Measurements from ENCODE around the gene METTL21C.

Gene METTL21C

GRCh38 chr13:102701331-102701730 is 6.5 kb upstream of the METTL21C start:
- Histone ChIP-seq H3K27me3 (ENCODE audit: insufficient read depth, low read depth, severe bottlenecking) (no peaks in the 10 kb centered on the region), H3K27ac (no peak overlapping the region), H3K4me3 (ENCODE audit: low read depth, low read length) (no peak overlapping the region), H3K36me3 (no peaks in the 10 kb centered on the region), H3K9me3 (ENCODE audit: severe bottlenecking) (peaks cover 5% of the 10 kb centered on the region)
- TF ChIP-seq, protein P1, sequence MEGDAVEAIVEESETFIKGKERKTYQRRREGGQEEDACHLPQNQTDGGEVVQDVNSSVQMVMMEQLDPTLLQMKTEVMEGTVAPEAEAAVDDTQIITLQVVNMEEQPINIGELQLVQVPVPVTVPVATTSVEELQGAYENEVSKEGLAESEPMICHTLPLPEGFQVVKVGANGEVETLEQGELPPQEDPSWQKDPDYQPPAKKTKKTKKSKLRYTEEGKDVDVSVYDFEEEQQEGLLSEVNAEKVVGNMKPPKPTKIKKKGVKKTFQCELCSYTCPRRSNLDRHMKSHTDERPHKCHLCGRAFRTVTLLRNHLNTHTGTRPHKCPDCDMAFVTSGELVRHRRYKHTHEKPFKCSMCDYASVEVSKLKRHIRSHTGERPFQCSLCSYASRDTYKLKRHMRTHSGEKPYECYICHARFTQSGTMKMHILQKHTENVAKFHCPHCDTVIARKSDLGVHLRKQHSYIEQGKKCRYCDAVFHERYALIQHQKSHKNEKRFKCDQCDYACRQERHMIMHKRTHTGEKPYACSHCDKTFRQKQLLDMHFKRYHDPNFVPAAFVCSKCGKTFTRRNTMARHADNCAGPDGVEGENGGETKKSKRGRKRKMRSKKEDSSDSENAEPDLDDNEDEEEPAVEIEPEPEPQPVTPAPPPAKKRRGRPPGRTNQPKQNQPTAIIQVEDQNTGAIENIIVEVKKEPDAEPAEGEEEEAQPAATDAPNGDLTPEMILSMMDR (IDR thresholded peaks at IDR 0.05; ENCODE audit: low read depth, low read length): no peak
- DNase-seq: no peak

DNA sequence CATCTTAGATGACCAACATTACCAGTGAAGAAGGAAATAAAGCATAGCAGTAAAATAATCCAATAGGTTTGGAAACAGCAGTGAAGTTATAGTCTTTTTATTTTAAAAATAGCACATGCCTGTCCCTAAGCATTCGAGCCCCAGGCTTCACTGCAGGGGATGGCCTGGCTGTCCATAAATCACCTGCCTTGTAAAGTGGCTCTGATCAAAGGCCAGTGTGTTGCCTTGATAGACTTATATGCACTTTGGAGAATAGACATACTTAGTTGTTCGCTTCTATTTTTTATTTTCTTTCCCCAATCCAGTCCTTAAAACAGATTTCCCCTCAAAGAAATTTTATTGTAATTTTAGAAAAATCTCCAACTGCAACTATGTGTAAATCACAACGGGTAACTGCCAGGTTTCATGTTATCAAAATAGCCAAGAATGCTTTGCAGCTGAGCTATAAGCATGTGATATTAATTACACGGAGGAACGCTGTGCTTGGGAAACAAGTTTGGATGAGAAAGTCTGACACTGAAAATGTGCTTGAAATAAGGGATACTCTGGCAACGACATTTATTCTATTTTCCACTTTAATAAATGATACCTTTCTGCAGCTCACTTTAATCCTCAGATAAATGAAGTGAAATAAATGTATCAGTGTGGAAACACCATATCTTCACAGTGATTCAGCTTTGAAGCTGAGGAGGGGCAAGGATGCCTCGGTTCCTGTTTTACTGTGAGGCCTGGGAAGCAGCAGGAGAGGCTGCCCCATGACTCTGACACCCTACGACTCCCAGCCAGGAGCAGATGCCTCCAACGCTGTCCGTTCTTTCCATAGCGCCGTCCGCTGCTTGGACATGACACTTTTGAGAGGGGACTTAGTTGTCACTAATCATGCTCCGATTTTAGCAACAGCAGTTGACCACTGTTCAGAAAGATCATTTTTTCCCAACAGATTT is 5.5 kb upstream of the METTL21C start:
- DNase-seq: no peak
- TF ChIP-seq, protein P1 (IDR thresholded peaks at IDR 0.05; ENCODE audit: low read depth, low read length): no peak
- peaks cover 5% of the 10 kb centered on the region for H3K9me3 ChIP-seq (ENCODE audit: severe bottlenecking)
- no peaks in the 10 kb centered on the region for H3K36me3 ChIP-seq
- no peaks in the 10 kb centered on the region for H3K27me3 ChIP-seq (ENCODE audit: insufficient read depth, low read depth, severe bottlenecking)
- no peak overlapping the region for H3K27ac ChIP-seq
- no peak overlapping the region for H3K4me3 ChIP-seq (ENCODE audit: low read depth, low read length)

DNA sequence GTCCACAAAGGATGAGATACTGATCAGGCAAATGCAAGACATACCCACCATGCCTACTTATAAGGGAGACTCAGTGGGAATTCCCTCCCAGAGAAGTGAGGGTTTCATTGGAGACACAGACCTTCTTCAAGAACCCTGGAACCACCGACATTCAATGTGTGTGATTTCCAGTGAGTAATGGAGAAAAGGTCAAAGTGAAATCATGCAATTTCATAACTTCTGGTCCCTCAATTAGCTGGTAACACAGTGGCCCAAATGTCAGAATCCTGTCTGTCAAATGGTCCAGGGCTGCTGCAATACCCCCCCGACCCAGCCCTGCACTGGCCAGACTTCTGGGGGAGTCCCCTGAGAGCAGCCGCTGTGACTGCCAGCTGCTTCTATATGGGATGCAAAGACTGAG is 4.7 kb upstream of the METTL21C start:
- Histone ChIP-seq H3K4me3 (ENCODE audit: low read depth, low read length) (no peak overlapping the region), H3K27me3 (ENCODE audit: insufficient read depth, low read depth, severe bottlenecking) (no peaks in the 10 kb centered on the region), H3K36me3 (no peaks in the 10 kb centered on the region), H3K27ac (no peak overlapping the region), H3K9me3 (ENCODE audit: severe bottlenecking) (peaks cover 7% of the 10 kb centered on the region)
- DNase-seq: no peak
- TF ChIP-seq, protein P1 (IDR thresholded peaks at IDR 0.05; ENCODE audit: low read depth, low read length): no peak

GRCh38 chr13:102698649-102698980 is 3.8 kb upstream of the METTL21C start:
- DNase-seq: no peak
- peaks cover 7% of the 10 kb centered on the region for H3K9me3 ChIP-seq (ENCODE audit: severe bottlenecking)
- no peaks in the 10 kb centered on the region for H3K36me3 ChIP-seq
- H3K4me3 ChIP-seq (ENCODE audit: low read depth, low read length): no peak overlapping the region
- no peaks in the 10 kb centered on the region for H3K27me3 ChIP-seq (ENCODE audit: insufficient read depth, low read depth, severe bottlenecking)
- no peak overlapping the region for H3K27ac ChIP-seq
- TF ChIP-seq, protein P1 (IDR thresholded peaks at IDR 0.05; ENCODE audit: low read depth, low read length): no peak

DNA sequence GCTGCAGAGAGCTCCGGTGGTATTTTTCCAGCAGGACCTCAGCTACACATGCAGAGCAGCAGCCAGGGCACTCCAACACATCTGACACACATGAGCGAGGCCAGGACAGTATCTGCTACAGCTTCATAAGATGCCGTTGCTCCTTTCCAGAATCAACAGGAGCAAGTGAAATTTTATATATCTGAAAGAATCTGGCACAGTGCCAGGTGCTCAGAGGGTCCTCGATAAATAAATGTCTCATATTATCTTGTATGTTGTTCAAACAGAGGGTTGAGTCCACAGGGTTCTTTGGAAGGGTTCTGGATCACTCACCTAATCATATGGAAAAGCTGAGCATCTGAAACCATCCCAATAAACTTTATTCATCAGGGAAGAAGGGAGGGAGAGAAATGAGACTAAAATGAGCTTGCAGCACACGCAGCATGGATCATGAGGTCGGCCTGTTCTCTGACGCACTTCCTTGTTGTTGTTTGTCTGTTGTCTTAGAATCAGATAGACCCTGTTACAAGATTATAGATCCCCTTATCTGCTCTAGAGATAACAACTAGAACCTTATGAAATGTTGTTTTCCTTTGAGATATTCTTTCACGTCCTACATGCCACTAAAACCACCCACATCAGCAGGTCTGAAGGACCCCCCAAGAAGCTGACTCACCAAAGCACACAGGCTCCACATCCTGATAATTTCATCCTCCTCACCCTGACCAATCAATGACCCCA is 3.2 kb upstream of the METTL21C start:
- no peaks in the 10 kb centered on the region for H3K36me3 ChIP-seq
- H3K9me3 ChIP-seq (ENCODE audit: severe bottlenecking): peaks cover 7% of the 10 kb centered on the region
- TF ChIP-seq, protein P1 (IDR thresholded peaks at IDR 0.05; ENCODE audit: low read depth, low read length): no peak
- DNase-seq: no peak
- no peak overlapping the region for H3K4me3 ChIP-seq (ENCODE audit: low read depth, low read length)
- H3K27me3 ChIP-seq (ENCODE audit: insufficient read depth, low read depth, severe bottlenecking): no peaks in the 10 kb centered on the region
- no peak overlapping the region for H3K27ac ChIP-seq
